Astrocyte of the hippocampus (primary cell): Measurements from ENCODE around the gene PTCHD1.

Experiments
- DNase-seq: peaks from one replicate; pipeline ENCODE4 v3.0.0; 2011; ENCODE audit warnings: low read depth, low spot score

Gene PTCHD1

DNA sequence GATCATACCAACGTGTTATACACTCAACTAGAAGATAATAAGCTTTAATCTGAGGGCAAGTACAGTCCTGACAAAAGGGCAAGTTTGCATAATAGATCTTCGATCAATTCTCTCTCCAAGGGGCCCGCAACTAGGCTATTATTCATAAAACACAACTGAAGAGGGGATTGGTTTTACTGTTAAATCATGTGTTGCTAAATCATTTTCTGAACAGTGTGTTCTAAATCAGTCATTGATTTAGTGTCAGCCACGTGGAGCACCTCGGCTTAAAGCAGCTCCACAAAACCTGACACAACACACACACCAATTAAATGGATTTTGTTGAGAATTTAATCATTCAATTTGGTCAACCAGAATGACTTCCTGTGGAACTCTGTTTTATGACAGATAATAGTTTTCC is 61.6 kb downstream of the PTCHD1 start:
- DNase-seq = no peak

DNA sequence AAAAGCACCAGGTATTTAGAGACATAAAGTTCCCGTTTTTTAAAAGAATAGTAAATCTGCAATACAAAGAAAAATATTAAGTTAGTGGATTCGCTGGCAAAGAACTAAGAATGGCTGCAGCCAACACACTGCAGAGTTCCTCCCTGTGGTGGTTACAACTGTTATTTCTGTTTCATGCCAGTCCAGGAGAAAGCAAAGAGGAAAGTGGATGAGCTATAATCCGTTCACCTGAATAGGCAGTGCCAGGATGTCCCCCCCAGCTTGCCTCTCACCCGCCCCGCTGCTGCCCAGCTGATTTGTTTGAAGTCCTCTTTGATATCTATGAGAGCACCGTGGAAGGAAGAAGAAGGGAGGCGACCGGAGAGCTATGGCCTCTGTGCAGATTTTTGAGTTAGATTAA is 63.9 kb downstream of the PTCHD1 start:
- no peak for DNase-seq

DNA sequence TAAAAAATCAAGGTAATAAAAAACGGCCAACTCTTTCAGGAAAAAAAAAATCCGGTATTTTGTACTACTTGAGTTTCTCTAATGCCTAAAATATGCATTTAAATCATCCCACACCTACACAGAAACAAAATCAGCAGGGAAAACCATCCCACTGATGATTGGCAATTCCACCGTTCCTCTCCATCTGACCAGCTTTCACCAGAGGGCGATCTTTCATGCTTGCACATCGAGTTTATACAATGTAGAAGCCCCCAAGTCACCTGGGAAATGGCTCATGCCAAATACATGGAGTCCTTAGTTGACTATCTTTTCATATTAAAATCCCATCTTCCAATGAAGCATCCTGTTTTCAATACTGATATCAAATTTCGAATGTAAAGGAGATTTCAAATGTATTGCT is 69.2 kb downstream of the PTCHD1 start:
- no peak for DNase-seq

DNA sequence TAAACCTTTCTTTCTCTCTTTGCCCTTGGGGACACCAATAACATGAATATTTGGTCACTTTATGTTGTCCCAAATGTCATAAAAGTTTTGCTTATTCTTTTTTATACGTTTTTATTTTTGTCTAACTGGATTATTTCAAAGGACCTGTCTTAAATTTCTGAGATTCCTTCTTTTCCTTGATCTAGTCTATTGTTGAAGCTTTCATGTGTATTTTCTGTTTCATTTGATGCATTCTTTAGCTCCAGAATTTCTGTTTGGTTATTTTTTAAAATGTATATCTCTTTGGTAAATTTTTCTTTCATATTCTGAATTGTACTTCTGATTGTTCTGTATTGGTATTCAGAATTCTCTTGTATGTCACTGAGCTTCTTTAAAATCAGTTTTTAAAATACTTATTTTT is 88.3 kb downstream of the PTCHD1 start:
- no peak for DNase-seq

DNA sequence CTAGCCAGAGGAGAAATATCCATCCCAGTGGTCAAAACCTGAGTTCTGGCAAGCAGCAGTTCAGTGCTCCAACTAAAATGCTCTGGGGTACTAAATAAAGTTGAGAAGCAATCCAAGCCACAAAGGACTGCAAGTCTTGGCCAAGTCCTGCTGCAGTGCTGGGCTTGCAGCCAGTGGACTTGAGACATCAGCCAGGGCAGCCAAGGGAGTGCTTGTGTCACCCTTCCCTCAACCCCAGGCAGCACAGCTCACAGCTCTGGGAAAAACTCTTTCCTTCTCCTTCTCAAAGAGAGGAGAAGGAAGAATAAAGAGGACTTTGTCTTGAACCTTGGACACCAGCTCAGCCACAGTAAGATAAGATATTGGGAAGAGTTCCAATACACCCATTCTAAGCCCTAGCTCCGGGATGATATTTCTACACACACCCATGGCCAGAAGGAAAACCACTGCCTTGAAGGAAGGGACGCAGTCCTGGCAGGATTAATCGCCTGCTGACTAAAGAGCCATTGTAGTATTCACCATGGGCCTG is 99.8 kb downstream of the PTCHD1 start:
- DNase-seq = peak; percentile 92

DNA sequence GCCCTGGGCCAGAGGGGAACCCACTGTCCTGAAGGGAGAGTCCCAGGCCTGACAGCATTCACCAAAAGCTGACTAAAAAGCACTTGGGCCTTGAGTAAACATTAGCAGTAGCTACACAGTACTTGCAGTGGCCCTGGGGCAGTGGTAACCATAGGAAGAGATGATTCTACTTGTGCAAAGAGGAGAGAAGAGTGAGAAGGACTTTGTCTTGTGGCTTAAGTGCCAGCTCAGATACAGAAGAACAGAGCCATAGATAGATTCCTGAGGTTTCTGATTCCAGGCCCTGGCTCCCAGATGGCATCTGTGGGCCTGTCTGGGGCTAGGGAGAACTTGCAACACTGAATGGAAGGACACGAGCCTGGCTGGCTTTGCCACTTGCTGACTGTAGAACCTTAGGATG is 100.5 kb downstream of the PTCHD1 start:
- peak; percentile 10 for DNase-seq

DNA sequence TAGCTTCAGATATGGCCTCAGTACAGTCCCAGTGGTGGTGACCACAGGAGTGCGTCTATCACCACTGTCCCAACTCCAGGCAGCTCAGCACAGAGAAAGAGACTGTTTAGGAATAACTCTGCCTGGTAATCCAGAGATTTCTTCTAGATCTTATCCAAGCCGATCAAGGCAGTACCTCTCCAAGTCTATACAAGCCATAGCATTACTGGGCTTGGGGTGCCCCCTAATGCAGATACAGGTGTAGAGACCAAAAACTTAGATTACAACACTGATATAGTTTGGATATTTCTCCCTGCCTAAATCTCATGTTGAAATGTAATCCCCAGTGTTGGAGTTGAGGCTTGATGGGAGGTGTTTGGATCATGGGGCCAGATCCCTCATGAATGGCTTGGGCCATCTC is 100.9 kb downstream of the PTCHD1 start:
- DNase-seq = peak; percentile 4

DNA sequence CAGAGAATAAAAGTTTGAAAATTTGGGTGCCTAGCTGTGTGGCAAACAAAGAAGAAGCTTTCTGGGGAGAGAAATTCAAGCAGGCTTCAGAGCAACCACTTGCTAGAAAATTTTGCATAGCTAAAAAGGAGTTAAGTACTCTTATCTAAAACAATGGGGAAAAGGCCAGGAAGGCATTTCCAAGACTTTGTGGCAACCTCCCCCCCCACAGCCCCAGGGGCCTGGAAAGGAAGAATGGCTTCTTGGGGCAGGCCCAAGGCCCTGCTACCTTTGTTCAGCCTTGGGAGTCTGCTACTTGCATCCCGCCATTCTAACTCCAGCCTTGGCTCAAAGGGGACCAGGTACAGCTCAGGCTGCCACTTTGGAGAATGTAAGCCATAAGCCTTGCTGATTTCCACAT is 102.2 kb downstream of the PTCHD1 start:
- DNase-seq = no peak

DNA sequence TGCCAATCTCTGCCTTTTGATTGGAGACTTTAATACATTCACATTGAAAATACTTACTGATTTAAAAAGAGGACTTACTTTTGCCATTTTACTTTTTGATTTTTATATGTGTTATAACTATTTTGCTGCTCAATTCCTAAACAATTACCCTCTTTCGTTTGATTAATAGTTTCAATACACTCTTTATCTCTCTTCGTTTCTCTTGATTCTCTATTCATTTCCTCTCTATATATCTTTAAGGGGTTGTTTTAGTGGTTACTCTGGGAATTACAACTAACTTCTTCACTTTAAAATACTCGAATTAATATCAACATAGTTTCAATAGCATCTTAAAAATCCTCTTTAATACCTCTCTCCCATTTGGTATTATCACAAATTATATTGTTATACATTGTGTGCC is 116.6 kb downstream of the PTCHD1 start:
- DNase-seq = no peak
